Muscle of arm (tissue), 12 donors: ENCODE measurements around the gene COL11A2. TPM values are rescaled to one million over a fixed set of nuclear protein-coding genes. Genes with fewer than 3 reads are reported as not detected.

Source experiments
- DNase-seq: peaks from one replicate; pipeline ENCODE4 v3.0.0-alpha.2; 2013
- polyA plus RNA-seq, 12 donors: library from polyadenylated mRNA; unstranded; fragments of 120-200 nt; gene quantifications; one replicate each; pipeline ENCODE4 v1.2.1, GENCODE V29; 2013; ENCODE audit not compliant: insufficient read length in 12 of 12

COL11A2 gene
- polyA plus RNA-seq, 12 donors = 32.4 to 120 (median 49.2) TPM; not detected in 1

DNA sequence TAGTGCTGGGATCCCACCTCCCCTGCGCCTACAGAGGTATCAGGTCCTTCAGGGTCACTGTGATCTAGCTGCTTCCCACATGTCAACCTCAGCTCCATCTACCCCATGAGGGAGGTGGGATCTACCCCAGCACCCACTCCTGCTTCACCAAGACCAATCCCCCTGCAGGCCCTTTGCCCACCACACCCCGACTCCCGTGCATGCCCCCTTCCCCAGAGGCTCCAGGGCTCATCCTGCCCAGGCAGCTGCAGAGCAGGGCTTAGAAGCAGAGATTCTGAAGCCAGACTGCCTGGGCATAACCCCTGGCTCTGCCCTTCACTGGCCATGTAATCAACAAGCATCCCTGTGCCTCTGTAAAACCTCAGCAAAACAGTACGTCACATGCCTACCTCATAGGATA is 17.5 kb downstream of the COL11A2 start:
- DNase-seq = no peak

- DNase-seq = no peak
Observed at GRCh38 chr6:33173535-33174180, 18.6 kb downstream of the COL11A2 start.

GRCh38 chr6:33172688-33173534 is 19.4 kb downstream of the COL11A2 start:
- DNase-seq = no peak

- DNase-seq = no peak
Observed at GRCh38 chr6:33171880-33172687, 20.2 kb downstream of the COL11A2 start.

GRCh38 chr6:33171016-33171879 is 21.0 kb downstream of the COL11A2 start:
- DNase-seq = no peak

DNA sequence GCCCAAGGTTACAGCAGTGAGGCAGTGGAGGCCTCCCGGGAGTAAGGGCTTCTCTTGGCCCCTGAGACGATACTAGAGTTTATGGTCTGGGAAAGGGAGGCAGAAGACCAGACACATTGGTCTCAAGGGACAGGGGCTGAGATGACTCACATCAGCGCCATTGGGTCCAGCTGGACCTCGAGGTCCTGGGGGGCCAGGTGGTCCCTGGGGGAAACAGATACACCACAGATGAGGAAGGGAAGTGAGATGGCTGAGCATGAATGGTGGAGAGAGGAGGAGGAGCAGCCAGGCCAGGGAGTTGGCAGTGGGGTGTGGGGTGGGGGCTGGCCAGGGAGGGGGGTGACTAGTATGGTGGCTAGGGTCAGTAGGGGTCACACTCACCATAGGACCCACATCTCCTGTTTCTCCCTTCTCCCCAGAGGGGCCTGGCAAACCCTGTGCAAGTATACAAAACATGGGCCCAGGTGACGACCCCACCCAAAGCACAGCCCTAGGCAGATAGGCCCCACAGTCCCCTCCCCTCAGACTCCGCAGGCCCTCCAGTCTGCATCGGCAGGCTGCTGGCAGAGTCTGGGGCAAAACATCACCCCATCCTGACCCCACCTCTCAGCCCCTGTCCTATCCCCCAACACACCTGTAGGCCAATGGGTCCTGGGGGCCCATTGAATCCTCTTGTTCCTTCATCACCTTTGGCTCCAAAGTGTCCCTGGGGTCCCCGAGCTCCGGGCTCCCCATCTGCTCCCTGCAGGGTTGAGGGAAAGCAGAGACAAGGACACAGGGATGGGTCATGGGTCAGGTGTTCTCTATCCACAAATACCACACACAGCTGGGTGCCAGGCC is 21.9 kb downstream of the COL11A2 start:
- no peak for DNase-seq

DNA sequence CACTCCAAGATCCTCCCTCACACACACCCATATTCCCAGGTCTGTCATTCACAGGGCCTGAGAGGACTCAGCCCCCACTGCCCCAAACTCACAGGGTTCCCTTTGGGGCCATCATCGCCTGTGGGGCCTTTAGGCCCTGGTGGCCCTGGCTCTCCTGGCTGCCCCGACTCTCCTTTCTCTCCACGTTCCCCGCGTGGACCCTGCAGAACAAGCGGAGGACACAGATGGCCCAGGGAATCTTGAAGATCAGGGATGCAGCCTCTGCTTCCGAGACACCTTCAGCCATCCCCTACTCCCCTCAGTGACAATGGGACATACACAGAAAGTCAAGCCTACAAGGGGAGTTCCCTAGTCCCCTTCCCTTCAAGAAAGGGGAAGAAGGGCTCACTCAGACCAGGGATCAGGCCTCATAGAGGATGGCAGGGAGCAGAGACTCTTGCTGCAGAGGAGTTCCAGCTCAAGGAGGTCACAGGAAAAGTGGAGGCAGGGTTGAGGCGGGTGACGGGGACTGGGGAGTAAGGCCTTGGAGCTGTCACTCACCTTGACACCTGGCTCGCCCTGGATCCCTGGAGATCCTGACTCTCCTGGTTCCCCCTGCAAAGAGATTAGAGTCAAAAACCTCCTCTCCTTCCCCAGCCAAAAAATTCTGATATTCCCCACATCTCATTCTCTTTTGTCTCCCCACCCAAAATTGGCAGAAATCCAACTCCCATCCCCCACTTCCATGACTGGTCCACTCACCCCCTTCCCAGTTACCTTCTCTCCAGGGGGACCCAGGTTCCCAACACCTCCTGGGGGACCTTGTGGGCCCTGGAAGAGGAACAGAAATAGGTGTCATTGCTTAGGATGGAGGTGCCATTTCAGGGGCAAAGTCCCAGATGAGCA is 22.7 kb downstream of the COL11A2 start:
- no peak for DNase-seq

DNA sequence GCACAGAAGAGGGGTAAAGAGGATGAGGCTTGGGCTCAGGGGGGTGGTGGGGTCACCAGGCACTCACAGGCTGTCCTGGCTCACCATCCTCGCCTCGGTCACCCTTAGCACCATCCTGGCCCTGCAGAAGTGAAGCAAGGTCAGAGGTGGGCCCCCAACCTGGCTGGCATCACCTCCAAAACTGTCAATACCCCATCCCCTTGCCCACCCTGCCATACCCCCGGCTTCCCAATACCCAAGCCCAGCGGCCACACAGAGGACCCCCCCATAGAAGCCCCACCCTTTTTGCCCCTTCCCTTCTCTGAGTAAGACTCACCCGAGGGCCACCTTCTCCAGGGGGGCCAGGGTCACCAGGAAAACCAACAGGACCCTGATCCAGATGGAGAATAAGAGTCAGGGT is 23.6 kb downstream of the COL11A2 start:
- DNase-seq = no peak

GRCh38 chr6:33168284-33168601 is 24.0 kb downstream of the COL11A2 start:
- no peak for DNase-seq

DNA sequence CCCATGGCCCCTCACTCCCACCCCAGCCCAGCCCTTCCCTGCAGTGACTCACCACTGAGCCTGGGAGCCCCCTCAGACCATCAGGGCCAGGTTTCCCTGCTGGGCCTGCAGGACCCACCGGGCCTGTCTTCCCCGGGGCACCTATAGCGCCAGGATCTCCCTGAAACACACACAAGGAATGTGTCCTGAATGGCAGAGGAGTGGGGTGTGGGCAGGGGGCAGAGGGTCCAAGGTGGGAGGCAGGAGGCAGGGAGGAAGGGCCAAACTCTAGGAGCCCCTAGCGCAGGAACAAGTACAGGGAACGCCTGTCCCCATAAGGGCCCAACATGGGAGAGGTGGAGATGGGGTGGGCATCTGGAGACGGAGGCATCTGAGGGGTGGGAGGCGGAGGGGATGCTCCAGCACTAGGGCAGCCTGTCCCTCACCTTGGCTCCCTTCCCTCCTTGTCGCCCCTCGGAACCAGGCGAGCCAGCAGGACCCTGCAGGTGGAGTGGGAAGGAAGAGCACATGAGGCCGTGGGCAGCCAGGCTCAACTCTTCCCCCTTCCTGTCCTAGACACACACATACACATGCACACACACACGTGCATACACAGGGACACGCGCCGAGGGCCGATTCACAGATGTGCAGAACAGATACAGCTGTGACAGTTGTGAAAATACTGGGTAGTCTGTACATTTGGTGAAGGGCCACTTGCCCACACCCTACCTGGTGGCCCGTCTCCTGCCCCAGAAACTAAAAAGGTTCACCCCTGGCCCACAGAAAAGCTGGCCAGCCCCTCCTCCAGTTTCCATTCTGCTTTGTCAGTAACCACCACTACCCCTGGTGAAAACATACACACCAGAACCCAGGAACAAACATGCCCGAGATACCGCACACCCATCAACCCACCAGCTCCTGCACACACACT is 24.6 kb downstream of the COL11A2 start:
- no peak for DNase-seq

DNA sequence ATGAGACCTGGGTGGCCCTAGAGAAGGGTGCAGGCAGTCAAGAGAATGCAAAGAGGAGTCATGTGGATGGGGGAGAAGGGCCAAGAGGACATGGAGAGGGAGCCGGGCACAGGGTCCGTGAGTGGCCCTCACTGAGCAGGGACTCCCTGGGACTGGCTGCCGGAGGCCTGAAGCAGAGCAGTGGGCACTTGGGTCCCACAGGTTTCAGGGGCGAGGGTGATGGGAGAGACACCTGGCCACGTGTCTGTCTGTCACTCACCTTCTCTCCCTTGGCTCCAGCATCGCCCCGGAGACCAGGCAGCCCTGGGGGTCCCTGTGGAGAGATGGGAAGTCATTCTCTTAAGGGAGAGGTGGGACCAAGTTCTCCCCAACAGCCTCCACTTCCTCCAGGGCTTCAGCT is 25.5 kb downstream of the COL11A2 start:
- DNase-seq = no peak

DNA sequence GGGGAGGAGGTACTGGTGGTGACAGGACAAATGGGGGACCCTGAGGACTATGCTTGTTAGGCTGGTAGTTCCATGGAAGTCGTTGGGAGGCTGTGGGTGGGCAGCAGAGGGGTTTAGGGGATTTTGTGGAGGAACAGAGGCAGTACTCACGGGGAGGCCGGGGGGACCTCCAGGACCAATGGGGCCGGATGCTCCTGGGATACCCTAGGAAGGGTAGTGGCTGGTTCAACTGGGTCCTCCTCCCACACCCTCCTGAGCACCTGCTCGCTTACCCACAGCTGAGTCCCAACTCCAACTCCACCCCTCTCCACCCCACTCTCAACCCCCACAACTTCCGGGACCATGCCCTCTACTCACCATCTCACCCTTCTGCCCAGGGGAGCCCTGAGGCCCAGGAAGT is 25.9 kb downstream of the COL11A2 start:
- no peak for DNase-seq

DNA sequence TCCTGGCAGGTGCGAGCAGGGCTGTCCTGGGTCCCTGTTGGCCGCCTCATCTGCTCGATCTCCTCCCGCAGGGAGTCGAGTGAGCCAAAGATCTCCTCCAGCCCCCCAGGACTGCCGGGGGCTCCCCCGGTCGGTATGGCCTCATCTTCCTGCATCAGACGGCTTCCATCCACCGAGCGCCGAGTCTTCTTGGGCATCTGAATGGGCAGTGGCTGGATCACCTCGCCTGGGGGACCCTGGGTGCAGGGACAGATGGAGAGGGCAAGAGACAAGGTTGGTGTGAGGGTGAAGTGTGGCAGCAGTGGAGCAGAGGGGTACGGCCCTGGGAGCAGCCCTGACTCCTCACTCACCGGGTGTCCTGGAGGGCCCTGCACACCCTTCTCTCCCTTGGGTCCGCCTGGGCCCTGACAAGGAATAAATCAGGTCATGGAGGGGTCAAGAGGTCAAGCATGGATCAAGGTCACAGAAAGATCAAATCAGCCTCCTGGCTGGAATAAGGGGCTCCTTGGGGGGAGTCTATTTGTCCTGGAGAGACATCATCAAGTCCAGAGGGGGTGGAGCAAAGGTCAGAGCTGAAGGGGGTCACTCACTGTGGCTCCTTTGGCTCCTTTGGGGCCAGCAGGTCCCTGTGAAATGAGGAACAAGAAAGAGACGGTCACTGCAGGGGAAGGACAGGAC is 26.5 kb downstream of the COL11A2 start:
- DNase-seq = no peak

DNA sequence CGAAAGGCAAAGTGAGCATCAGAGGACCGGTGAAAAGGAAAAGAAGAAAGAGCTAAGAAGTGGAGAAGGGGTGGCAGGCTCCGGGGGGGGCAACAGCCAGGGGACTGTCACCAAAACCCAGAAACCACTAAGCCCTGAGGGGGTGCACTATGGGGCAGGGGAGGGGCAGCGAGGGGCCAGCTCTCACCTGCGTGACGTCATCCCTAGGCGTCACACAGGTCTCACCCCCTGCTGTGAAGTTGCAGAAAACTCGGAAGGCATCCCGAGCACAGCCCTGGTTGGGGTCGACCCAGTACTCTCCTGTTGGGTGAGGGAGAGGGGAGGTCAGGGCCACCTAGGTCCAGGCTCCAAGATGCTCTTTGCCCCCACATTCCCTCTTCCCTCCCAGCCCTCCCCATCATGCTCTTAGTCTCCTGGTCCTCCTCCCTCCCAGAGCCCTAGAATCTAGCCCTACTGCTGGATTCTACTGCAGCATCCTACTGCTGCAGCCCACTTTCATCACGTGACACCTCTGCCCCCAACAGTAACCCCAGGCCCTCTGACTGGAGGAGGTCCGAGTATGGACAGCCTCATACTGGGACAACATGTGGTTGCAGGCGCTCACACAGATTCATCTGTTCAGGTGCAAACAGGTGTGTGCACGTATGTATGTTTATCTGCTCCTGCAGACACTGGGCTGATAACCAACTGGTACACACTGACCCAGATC is 27.4 kb downstream of the COL11A2 start:
- DNase-seq = no peak

GRCh38 chr6:33164176-33164575 is 28.1 kb downstream of the COL11A2 start:
- DNase-seq = no peak

DNA sequence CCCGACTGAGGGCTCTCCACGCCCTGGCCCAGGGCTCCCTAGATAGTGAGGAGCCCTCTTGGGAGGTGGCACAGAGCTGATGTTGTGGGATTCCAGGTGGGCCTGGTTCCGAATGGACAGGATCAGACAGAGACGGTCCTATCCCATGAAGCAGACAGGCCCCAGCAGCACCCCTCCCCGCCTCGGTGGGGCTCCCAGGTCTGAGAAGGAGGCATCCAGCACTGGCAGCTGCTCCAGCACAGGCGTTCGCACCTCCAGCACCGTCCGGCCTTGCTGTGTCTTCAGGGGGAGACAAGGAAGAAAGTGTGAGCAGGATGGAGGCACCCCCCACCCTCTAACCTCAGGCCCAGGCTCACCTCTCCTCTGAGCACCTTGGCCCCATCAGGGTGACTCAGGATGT is 28.7 kb downstream of the COL11A2 start:
- DNase-seq = no peak
